Stimulated activated memory B cell treated with anti-CD40 and anti-IgM and Interleukin-4, amounts not matched to agents 10 μg/mL and 1 μg/mL and 100 μg/mL, for 72 hours (primary cell): ENCODE data around the gene NIN.

Source experiments
- ATAC-seq: fragments of 150-1000 bp; cut with Tn5 transposase; 2 replicates; pipeline ENCODE4 v1.10.0; 2021
- H3K27ac Mint-ChIP-seq: one replicate; pipeline ENCODE4 v1.8.0; 2022; ENCODE audit warnings: mild to moderate bottlenecking, mixed read lengths
- H3K27me3 Mint-ChIP-seq: one replicate; pipeline ENCODE4 v1.8.0; 2022; ENCODE audit warnings: mixed read lengths
- H3K36me3 Mint-ChIP-seq: one replicate; pipeline ENCODE4 v1.8.0; 2022; ENCODE audit warnings: mixed read lengths
- H3K4me1 Mint-ChIP-seq: one replicate; pipeline ENCODE4 v1.8.0; 2022; ENCODE audit warnings: mixed read lengths
- H3K4me3 Mint-ChIP-seq: one replicate; pipeline ENCODE4 v1.8.0; 2022; ENCODE audit warnings: mild to moderate bottlenecking, moderate library complexity, mixed read lengths
- H3K9me3 Mint-ChIP-seq: one replicate; pipeline ENCODE4 v1.8.0; 2022; ENCODE audit warnings: mixed read lengths

The NIN gene

GRCh38 chr14:50855558-50855957 lies 24.6 kb upstream of the NIN start:
- no peak for ATAC-seq
- H3K27me3 Mint-ChIP-seq = no peaks in the 10 kb centered on the region
- H3K4me3 Mint-ChIP-seq = no peak overlapping the region
- H3K9me3 Mint-ChIP-seq = no peaks in the 10 kb centered on the region
- peaks cover 16% of the 10 kb centered on the region for H3K4me1 Mint-ChIP-seq
- H3K36me3 Mint-ChIP-seq = no peaks in the 10 kb centered on the region
- no peak overlapping the region for H3K27ac Mint-ChIP-seq

- Mint-ChIP-seq H3K9me3 (no peaks in the 10 kb centered on the region), H3K4me3 (no peak overlapping the region), H3K27me3 (no peaks in the 10 kb centered on the region), H3K4me1 (peaks cover 10% of the 10 kb centered on the region), H3K36me3 (no peaks in the 10 kb centered on the region), H3K27ac (no peak overlapping the region)
- ATAC-seq = no peak
These were observed 23.6 kb upstream of the NIN start for GRCh38 chr14:50854521-50854920.

DNA sequence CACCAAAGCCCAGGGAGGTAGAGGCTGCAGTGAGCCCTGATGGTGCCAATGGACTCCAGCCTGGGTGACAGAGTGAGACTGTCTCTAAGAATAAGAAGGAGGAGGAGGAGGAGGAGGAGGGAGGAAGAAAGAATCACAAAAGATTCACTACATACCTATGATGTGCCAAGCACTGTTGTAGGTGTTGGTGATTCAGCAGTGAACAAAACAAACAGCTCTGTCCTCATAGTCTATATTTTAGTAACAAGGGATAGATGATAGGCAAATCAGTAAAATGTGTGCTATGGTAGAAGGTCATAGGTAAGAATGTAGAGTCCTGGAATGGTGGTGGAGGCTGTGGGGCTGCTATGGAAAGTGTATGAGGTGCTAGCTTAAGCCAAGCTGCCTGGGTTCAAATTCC lies 22.9 kb upstream of the NIN start:
- ATAC-seq = no peak
- no peak overlapping the region for H3K27ac Mint-ChIP-seq
- H3K4me3 Mint-ChIP-seq = no peak overlapping the region
- no peaks in the 10 kb centered on the region for H3K36me3 Mint-ChIP-seq
- H3K4me1 Mint-ChIP-seq = peaks cover 5% of the 10 kb centered on the region
- no peaks in the 10 kb centered on the region for H3K27me3 Mint-ChIP-seq
- H3K9me3 Mint-ChIP-seq = no peaks in the 10 kb centered on the region

GRCh38 chr14:50846226-50846880 lies 15.4 kb upstream of the NIN start:
- Mint-ChIP-seq H3K4me3 (no peak overlapping the region), H3K36me3 (no peaks in the 10 kb centered on the region), H3K9me3 (no peaks in the 10 kb centered on the region), H3K27me3 (no peaks in the 10 kb centered on the region), H3K27ac (no peak overlapping the region), H3K4me1 (no peaks in the 10 kb centered on the region)
- no peak for ATAC-seq

DNA sequence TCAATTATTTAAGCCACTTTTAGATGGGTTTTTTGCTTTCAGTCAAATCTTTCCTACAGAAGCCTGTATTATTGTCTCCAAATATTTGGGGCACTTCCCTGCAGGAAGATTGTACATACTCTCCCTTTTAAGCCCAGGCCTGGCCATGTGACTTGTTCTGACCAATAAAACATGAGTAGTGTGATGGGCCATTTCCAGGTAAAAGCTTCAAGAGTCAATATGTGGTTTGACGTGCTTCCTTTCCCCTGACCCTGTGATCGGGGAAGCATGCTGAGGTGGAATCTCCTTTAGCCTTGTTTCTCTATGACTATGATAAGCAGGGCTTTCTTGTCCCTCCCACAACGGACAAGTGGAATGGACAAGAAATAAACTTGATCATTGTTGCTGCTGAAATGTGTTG lies 14.2 kb upstream of the NIN start:
- Mint-ChIP-seq H3K27ac (no peak overlapping the region), H3K27me3 (no peaks in the 10 kb centered on the region), H3K4me3 (no peak overlapping the region), H3K9me3 (no peaks in the 10 kb centered on the region), H3K4me1 (no peaks in the 10 kb centered on the region), H3K36me3 (no peaks in the 10 kb centered on the region)
- no peak for ATAC-seq

GRCh38 chr14:50844391-50844790 lies 13.4 kb upstream of the NIN start:
- Mint-ChIP-seq H3K4me3 (no peak overlapping the region), H3K4me1 (peaks cover under 1% of the 10 kb centered on the region), H3K36me3 (no peaks in the 10 kb centered on the region), H3K27me3 (no peaks in the 10 kb centered on the region), H3K9me3 (no peaks in the 10 kb centered on the region), H3K27ac (no peak overlapping the region)
- ATAC-seq = no peak

- H3K27ac Mint-ChIP-seq = no peak overlapping the region
- H3K27me3 Mint-ChIP-seq = no peaks in the 10 kb centered on the region
- no peak overlapping the region for H3K4me3 Mint-ChIP-seq
- no peaks in the 10 kb centered on the region for H3K9me3 Mint-ChIP-seq
- no peaks in the 10 kb centered on the region for H3K36me3 Mint-ChIP-seq
- ATAC-seq = no peak
- peaks cover 27% of the 10 kb centered on the region for H3K4me1 Mint-ChIP-seq
These were observed 8.7 kb upstream of the NIN start for GRCh38 chr14:50839691-50840090.

DNA sequence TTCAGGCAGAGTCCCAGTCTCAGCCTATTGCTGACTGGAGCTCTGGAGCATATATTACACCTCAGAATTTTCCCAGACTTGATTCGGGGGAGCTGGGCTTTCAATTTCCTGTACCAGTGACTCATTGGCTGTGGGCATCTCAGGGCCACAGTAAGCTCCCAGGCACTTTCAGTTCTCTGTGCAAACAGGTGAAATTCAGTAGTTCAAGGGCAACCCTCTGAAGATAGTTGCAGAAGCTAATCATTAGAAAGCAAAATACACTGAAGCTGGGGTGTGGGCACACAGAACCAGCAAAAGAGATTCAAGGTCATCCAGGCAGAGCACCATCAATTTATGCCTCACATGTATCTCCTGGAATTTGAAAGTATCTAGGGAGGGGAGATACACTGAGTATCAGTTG lies 8.1 kb upstream of the NIN start:
- H3K4me3 Mint-ChIP-seq = no peak overlapping the region

DNA sequence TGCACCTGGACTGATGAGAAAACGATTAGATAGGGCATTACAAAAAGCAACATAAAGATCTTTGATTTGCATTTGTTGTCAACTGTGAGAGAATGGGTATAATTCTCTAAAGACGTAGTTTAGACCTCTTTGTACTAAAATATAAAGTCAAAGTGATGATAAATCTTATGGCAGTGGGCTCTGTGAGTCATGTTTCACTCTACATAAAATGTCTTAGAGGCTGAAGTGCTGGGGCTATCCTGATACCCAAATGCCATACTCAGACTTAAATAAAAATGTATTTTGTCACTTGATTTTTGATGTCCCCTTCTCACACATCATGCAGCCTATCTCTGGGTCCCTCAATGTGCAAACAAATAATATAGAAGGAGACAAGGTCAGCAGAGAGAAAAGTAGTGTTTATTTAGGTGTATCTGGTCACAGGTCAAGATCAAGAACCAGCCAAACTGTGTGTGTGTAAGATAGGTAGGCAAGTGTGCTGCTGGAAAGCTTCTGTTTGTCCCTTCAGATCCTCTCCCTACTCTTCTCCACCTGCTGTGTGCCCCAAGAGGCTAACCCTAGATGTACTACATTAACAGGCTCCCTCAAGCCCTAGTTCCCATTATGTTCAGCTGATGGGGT lies 7.0 kb upstream of the NIN start:
- H3K4me1 Mint-ChIP-seq = peaks cover 36% of the 10 kb centered on the region
- H3K27ac Mint-ChIP-seq = peak overlapping the region; percentile 69
- H3K36me3 Mint-ChIP-seq = no peaks in the 10 kb centered on the region
- H3K4me3 Mint-ChIP-seq = no peak overlapping the region
- ATAC-seq = no peak
- no peaks in the 10 kb centered on the region for H3K9me3 Mint-ChIP-seq
- no peaks in the 10 kb centered on the region for H3K27me3 Mint-ChIP-seq

More for the DNA sequence above, 8.1 kb upstream of the NIN start:
- Mint-ChIP-seq H3K9me3 (no peaks in the 10 kb centered on the region), H3K27ac (peak overlapping the region; percentile 69), H3K27me3 (no peaks in the 10 kb centered on the region), H3K36me3 (no peaks in the 10 kb centered on the region), H3K4me1 (peaks cover 33% of the 10 kb centered on the region)
- peak; percentile 71 for ATAC-seq

DNA sequence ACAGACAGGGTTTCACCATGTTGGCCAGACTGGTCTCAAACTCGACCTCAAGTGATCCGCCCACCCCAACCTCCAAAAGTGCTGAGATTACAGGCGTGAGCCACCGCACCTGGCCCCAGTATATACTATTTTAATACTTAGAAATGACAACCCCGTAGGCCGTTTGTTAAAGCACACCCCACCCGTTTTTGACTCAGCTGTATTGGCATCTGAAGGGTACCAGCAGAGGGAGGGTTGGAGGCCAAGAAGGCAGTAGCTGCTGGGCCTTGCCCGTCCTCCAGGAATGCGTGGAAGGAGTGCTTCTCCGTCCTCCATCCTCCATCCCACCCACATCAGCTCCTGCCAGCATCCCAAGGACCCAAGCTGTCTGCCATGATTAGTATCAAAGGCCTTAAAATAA lies 6.3 kb upstream of the NIN start:
- Mint-ChIP-seq H3K36me3 (no peaks in the 10 kb centered on the region), H3K27ac (peak overlapping the region; percentile 34), H3K4me3 (no peak overlapping the region), H3K9me3 (no peaks in the 10 kb centered on the region), H3K27me3 (no peaks in the 10 kb centered on the region), H3K4me1 (peaks cover 43% of the 10 kb centered on the region)
- ATAC-seq = no peak

GRCh38 chr14:50836515-50836914 lies 5.6 kb upstream of the NIN start:
- ATAC-seq = no peak
- no peak overlapping the region for H3K4me3 Mint-ChIP-seq
- no peaks in the 10 kb centered on the region for H3K9me3 Mint-ChIP-seq
- peaks cover 51% of the 10 kb centered on the region for H3K4me1 Mint-ChIP-seq
- H3K27me3 Mint-ChIP-seq = no peaks in the 10 kb centered on the region
- H3K27ac Mint-ChIP-seq = no peak overlapping the region
- no peaks in the 10 kb centered on the region for H3K36me3 Mint-ChIP-seq

DNA sequence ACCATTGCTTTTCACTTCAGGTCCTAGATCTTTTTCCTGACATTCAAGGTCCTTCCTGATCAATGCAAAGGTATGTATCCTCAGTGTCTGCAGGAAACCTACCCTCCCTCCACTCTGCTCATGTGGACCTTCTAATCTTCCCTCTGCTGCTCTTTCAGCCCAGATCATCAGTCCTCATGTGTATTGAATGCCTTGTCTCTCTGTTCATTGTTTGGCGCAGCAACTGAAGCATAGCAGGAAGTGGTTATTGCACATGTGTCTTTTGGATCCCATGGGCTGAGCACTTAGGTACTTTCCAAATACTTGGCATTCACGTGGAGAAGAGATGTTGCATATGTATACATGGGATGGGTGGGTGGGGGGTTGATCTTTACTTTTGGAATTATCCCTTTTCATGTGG lies 4.3 kb upstream of the NIN start:
- H3K4me3 Mint-ChIP-seq = no peak overlapping the region
- no peaks in the 10 kb centered on the region for H3K36me3 Mint-ChIP-seq
- peaks cover 53% of the 10 kb centered on the region for H3K4me1 Mint-ChIP-seq
- H3K9me3 Mint-ChIP-seq = no peaks in the 10 kb centered on the region
- no peaks in the 10 kb centered on the region for H3K27me3 Mint-ChIP-seq
- no peak for ATAC-seq
- H3K27ac Mint-ChIP-seq = peak overlapping the region; percentile 48

DNA sequence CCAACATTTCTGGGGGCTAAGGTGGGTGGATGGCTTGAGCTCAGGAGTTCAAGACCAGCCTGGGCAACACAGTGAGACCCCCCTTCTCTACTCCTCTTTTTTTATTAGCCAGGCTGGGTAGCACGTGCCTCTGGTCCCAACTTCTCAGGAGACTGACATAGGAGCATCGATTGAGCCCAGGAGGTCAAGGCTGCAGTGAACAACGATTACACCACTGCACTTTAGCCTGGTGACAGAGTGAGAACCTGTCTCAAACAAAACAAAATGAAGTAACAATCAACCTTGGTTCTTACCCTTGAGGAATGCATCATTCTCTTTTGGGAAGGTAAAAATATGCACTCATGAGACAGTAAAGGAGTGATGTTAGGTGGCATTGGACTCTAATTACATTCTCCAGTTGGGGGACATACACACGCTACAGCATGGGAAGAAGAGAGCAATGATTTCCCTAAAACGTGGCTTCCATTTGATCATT lies 3.9 kb upstream of the NIN start:
- ATAC-seq = no peak
- H3K27me3 Mint-ChIP-seq = no peaks in the 10 kb centered on the region
- peaks cover 3% of the 10 kb centered on the region for H3K36me3 Mint-ChIP-seq
- no peaks in the 10 kb centered on the region for H3K9me3 Mint-ChIP-seq
- no peak overlapping the region for H3K4me3 Mint-ChIP-seq
- peaks cover 56% of the 10 kb centered on the region for H3K4me1 Mint-ChIP-seq
- H3K27ac Mint-ChIP-seq = peak overlapping the region; percentile 48

- peaks cover 57% of the 10 kb centered on the region for H3K4me1 Mint-ChIP-seq
- peak overlapping the region; percentile 36 for H3K4me3 Mint-ChIP-seq
- H3K9me3 Mint-ChIP-seq = no peaks in the 10 kb centered on the region
- ATAC-seq = no peak
- H3K27ac Mint-ChIP-seq = peak overlapping the region; percentile 96
- H3K27me3 Mint-ChIP-seq = no peaks in the 10 kb centered on the region
- H3K36me3 Mint-ChIP-seq = peaks cover 19% of the 10 kb centered on the region
These were observed 2.1 kb upstream of the NIN start for GRCh38 chr14:50832935-50833630.

GRCh38 chr14:50831726-50832168 lies 785 bp upstream of the NIN start:
- ATAC-seq = no peak
- no peaks in the 10 kb centered on the region for H3K9me3 Mint-ChIP-seq
- peaks cover 67% of the 10 kb centered on the region for H3K4me1 Mint-ChIP-seq
- peaks cover 26% of the 10 kb centered on the region for H3K36me3 Mint-ChIP-seq
- H3K27ac Mint-ChIP-seq = peak overlapping the region; percentile 96
- no peaks in the 10 kb centered on the region for H3K27me3 Mint-ChIP-seq
- H3K4me3 Mint-ChIP-seq = peak overlapping the region; percentile 94
